Measurements from ENCODE around the gene POLD2.

- no peak for TF ChIP-seq CTCF (IDR thresholded peaks at IDR 0.05)
- no peak for TF ChIP-seq POLR2A (IDR thresholded peaks at IDR 0.05)
Measured at GRCh38 chr7:44148166-44148565, 24.8 kb upstream of the POLD2 start.
